T-helper 1 cell treated with Interleukin-12 subunit alpha and Interleukin-12 subunit beta and Interleukin-4 antibody, amounts not matched to agents 30 μg/mL and 1 μg/mL, for 36 hours (primary cell): ENCODE results near the gene SLC17A9.
"Not testable (repeated sequence)": the region's sequence is repeated elsewhere in the genome, so short reads cannot be mapped to it uniquely, and the experiment has no call there.

ENCODE experiments used
- H3K27ac Mint-ChIP-seq: one replicate; pipeline ENCODE4 v1.8.0; 2021; ENCODE audit warnings: mild to moderate bottlenecking, mixed read lengths
- H3K27me3 Mint-ChIP-seq: one replicate; pipeline ENCODE4 v1.8.0; 2021; ENCODE audit warnings: low read depth, mixed read lengths
- H3K36me3 Mint-ChIP-seq: one replicate; pipeline ENCODE4 v1.8.0; 2021; ENCODE audit warnings: low read depth, mixed read lengths
- H3K4me1 Mint-ChIP-seq: one replicate; pipeline ENCODE4 v1.8.0; 2021; ENCODE audit warnings: low read depth, mixed read lengths
- H3K4me3 Mint-ChIP-seq: one replicate; pipeline ENCODE4 v1.8.0; 2021; ENCODE audit warnings: mild to moderate bottlenecking, moderate library complexity, mixed read lengths
- H3K9me3 Mint-ChIP-seq: one replicate; pipeline ENCODE4 v1.8.0; 2021; ENCODE audit warnings: mixed read lengths

Gene SLC17A9

DNA sequence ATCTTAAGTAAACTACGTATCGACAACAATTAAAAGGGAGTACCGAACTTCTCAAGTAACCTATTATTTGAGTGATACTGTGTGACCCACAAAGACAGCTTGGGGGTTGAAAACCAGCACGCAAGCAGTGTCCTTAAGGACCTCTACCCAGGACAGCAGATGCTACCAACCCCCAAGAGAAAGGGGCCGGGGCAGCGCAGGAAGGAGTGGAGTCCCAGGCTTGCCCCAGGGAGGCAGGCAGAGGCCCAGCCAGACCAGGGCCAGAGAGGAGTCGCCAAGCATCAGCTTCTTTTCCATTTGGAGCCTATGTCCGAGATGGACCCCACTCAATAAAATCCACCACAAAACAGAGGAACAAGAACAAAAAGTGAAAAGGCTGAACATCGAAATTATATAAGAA lies 38.1 kb upstream of the SLC17A9 start:
- Mint-ChIP-seq H3K9me3 (no peaks in the 10 kb centered on the region), H3K4me1 (peaks cover 41% of the 10 kb centered on the region), H3K4me3 (no peak overlapping the region), H3K36me3 (peaks cover 27% of the 10 kb centered on the region), H3K27ac (no peak overlapping the region), H3K27me3 (no peaks in the 10 kb centered on the region)

DNA sequence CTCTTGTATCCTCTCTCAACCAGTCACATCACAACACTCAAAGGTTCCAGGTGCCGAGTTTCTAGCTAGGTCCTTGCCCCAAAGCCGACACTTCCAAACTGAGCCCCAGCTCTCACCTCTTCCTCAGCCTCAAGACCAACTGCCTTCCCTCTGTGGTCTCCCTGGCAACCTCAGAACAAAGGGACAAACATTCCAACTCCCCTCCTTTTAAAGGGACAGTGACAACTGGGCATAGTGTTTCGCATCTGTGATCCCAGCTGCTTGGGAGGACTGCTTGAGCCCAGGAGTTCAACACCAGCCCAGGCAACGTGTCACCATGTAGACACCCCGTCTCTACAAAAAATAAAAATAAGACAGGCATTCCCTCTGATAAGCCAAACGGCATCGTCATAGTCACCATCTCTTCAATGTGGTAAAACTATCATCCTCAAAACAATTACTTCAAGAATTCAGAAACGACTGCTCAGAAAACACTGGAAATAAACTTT lies 37.5 kb upstream of the SLC17A9 start:
- H3K4me1 Mint-ChIP-seq, result peaks cover 44% of the 10 kb centered on the region
- H3K36me3 Mint-ChIP-seq, result peaks cover 23% of the 10 kb centered on the region

DNA sequence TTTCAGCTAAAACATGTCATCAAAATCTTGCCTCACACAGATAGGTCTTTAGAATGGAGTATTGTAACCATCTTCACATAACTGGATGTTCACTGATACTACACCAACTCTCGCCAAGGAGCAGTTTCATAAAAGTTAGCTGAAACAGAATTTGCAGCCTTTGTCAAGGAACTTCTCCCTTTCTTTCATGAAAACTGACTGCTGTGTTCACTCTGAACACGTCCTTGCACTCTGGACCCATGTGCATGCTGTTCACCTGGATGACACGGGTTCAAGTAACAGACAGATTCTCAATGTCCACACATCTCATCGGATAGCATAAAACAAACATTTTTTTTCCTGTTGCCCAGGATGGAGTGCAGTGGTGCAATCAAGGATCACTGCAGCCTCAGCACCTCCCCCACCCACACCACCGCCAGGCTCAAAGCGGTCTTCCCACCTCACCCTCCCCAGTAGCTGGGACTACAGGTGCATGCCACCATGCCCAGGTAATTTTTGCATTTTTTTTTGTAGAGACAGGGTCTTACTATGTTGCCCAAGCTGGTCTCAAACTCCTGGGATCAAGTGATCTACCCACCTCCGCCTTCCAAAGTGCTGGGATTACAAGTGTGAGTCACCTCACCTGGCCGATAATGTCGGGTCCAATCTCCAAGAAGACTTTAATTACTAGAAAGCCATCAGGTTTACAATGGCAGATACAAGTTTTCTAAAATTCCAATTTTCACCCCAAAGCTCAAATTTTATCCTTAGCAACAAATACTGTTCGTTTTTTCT lies 35.6 kb upstream of the SLC17A9 start:
- Mint-ChIP-seq H3K27me3 (no peaks in the 10 kb centered on the region), H3K27ac (peak overlapping the region; percentile 49), H3K4me1 (peaks cover 52% of the 10 kb centered on the region), H3K4me3 (no peak overlapping the region), H3K9me3 (no peaks in the 10 kb centered on the region), H3K36me3 (peaks cover 15% of the 10 kb centered on the region)

More for the DNA sequence above, 37.5 kb upstream of the SLC17A9 start:
- Mint-ChIP-seq H3K4me3 (no peak overlapping the region), H3K27ac (peak overlapping the region; percentile 7), H3K9me3 (no peaks in the 10 kb centered on the region), H3K27me3 (no peaks in the 10 kb centered on the region)

DNA sequence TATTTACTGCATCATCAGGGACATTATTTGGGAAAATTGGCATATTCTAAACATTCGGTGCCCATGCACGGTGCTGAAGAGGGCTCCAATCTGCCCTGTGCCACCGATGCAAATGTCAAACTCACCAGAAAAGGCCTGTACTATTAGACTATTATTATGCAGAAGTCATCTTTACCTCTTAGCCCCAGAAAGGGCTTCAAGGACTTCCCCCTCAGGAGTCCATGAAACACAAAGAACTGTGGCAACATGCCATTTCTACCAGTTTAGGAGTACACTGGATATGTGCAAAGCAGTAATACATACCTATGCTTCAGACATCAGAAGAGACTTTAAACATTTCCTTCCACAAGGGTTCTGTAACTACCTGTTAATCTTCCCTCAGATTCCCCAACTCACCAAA lies 34.8 kb upstream of the SLC17A9 start:
- no peaks in the 10 kb centered on the region for H3K9me3 Mint-ChIP-seq
- peaks cover 59% of the 10 kb centered on the region for H3K4me1 Mint-ChIP-seq
- H3K27ac Mint-ChIP-seq, result peak overlapping the region; percentile 83
- H3K4me3 Mint-ChIP-seq, result peak overlapping the region; percentile 75
- H3K36me3 Mint-ChIP-seq, result peaks cover 15% of the 10 kb centered on the region
- no peaks in the 10 kb centered on the region for H3K27me3 Mint-ChIP-seq

DNA sequence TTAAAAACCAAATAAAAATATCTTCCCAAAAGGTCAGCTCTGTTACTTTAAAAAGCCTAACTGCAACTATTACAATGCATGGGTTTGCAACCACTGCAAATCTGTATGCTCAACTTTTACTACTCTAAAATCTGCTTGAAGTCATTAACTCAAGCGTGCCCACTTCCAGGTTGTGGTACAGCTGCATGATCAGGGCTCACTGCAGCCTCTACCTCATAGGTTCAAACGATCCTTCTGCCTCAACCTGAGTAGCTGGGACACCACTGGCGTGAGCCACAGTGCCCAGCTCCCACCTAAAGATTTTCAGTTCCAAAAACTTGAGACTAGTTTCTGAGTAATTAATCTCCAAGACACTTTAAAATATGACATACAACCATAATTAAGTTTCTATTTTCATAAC lies 34.4 kb upstream of the SLC17A9 start:
- Mint-ChIP-seq H3K27me3 (no peaks in the 10 kb centered on the region), H3K9me3 (no peaks in the 10 kb centered on the region), H3K4me1 (peaks cover 60% of the 10 kb centered on the region), H3K4me3 (peak overlapping the region; percentile 75), H3K27ac (peak overlapping the region; percentile 83), H3K36me3 (peaks cover 13% of the 10 kb centered on the region)

DNA sequence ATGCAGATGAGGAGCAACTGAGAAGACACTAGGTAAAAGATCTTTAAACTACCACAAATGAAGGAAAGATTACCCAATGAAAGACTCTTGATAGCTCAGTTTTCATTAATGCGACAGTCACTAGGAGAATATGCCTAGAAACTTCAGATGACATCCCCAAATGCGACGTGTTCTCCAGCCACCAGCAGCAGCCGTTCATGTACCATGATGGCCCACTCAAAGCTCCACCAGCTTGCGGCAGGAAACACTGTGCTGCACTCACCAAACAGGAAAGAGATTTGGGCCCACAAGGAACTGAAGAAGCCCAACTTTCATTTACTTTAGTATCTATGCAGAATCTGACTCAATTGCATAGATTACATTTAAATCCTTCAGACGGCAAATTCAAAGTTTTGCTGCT lies 33.7 kb upstream of the SLC17A9 start:
- Mint-ChIP-seq H3K27me3 (no peaks in the 10 kb centered on the region), H3K4me1 (peaks cover 61% of the 10 kb centered on the region), H3K27ac (peak overlapping the region; percentile 83), H3K36me3 (peaks cover 11% of the 10 kb centered on the region), H3K4me3 (peak overlapping the region; percentile 75), H3K9me3 (no peaks in the 10 kb centered on the region)

DNA sequence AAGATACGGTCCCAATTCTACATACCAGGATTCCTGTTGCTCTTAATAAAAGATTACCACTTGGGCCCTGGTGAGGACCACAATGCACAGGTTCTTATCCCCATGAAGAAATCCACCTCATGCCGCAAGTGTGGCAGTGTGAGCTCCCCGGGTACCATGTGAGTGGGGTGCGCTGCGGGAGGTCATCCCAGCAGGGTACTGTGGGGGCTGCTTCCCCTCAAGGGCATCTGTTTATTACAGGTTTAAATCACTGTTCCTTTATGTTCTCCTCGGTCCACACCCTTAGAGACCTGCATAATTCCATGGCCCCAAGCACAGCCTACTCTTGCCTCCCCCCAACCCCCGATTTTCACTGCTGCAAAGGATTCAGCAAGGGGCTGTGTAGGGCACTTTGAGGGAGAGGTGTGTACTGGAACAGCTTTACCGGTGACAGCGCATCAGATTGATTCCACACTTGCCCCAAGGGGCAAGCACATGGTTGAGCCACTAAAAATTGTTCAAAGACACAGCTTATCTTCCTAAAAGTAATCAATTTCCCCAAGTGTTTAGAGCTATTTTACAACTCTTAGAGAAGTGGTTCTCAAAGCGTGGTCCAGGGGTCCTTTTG lies 32.4 kb upstream of the SLC17A9 start:
- H3K27me3 Mint-ChIP-seq, result no peaks in the 10 kb centered on the region
- peak overlapping the region; percentile 25 for H3K4me3 Mint-ChIP-seq
- peaks cover 69% of the 10 kb centered on the region for H3K4me1 Mint-ChIP-seq
- peak overlapping the region; percentile 83 for H3K27ac Mint-ChIP-seq
- peaks cover 8% of the 10 kb centered on the region for H3K36me3 Mint-ChIP-seq
- H3K9me3 Mint-ChIP-seq, result no peaks in the 10 kb centered on the region

DNA sequence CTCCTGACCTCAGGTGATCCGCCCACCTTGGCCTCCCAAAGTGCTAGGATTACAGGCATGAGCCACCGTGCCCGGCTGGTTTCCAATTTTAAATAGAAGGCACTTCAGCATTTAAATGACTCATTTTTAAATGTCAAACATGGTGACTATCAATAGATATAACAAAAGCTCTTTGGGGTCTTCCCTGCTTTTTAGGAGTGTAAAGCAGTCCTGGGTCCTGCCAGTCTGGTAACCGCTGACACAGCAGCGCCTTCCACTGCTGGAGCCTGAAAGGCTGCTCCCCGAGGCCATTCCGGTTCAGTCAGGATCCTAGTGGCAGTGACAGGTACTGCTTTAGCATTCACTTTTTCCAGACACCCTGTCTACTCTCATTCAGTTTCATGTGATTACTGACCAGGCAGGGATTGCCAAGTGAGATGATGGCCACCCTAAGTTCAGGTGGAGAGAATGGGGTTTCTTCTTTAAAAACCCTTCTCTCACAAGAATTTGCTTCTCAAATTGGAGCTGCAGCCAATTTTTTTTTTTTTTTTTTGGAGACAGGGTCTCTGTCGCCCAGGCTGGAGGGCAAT lies 31.3 kb upstream of the SLC17A9 start:
- H3K4me3 Mint-ChIP-seq, result peak overlapping the region; percentile 59
- peaks cover 8% of the 10 kb centered on the region for H3K36me3 Mint-ChIP-seq

DNA sequence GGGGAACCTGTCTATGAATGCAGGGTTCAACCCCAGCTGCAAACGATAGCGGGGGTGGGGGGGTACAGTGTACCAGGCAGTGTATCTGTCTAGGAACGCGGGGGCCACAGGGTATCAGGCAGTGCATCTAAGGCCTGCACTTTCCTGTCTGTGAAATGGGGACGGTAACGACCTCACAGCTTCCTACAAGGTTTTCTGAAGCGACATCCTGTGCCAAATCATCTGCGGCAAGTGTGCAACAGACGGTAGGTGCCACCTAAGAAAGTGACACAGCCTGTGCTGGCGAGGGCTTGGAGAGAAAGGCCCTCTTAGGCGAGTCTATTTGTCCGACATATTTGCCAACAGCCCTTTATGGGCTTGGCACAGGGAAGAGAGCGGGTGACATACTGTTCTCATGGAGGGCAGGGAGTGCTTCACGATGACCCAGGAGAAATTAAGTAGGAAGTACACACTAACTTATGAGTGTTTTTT lies 30.0 kb upstream of the SLC17A9 start:
- H3K4me3 Mint-ChIP-seq, result peak overlapping the region; percentile 88
- peaks cover 64% of the 10 kb centered on the region for H3K4me1 Mint-ChIP-seq
- no peaks in the 10 kb centered on the region for H3K27me3 Mint-ChIP-seq
- H3K27ac Mint-ChIP-seq, result peak overlapping the region; percentile 95
- H3K36me3 Mint-ChIP-seq, result peaks cover 8% of the 10 kb centered on the region
- no peaks in the 10 kb centered on the region for H3K9me3 Mint-ChIP-seq

More for the DNA sequence above, 31.3 kb upstream of the SLC17A9 start:
- no peaks in the 10 kb centered on the region for H3K27me3 Mint-ChIP-seq
- peak overlapping the region; percentile 75 for H3K27ac Mint-ChIP-seq
- peaks cover 66% of the 10 kb centered on the region for H3K4me1 Mint-ChIP-seq
- H3K9me3 Mint-ChIP-seq, result no peaks in the 10 kb centered on the region

DNA sequence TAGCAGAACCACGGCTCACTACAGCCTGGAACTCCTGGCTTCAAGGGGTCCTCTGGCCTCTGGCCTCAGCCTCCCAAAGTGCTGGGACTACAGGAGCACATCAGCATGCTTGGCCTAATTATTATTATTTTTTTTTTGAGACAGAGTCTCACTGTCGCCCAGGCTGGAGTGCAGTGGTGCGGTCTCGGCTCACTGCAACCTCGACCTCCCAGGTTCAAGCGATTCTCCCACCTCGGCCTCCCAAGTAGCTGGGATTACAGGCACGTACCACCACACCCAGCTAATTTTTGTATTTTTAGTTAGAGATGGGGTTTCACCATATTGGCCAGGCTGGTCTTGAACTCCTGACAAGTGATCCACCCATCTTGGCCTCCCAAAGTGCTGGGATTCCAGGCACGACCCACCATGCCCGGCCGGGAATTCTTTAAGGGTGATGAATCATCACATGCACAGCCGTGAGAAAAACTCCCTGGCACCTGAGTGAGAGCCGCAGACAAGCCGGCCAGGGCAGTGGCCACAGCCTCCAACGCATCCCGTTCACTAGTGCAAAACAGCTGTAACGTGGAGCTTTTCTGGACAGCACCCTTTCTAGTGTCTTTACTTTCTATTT lies 29.3 kb upstream of the SLC17A9 start:
- H3K9me3 Mint-ChIP-seq, H3K27me3 Mint-ChIP-seq, H3K4me3 Mint-ChIP-seq, H3K36me3 Mint-ChIP-seq: not testable (repeated sequence)
- Mint-ChIP-seq H3K4me1 (peaks cover 63% of the 10 kb centered on the region), H3K27ac (peak overlapping the region; percentile 95)

DNA sequence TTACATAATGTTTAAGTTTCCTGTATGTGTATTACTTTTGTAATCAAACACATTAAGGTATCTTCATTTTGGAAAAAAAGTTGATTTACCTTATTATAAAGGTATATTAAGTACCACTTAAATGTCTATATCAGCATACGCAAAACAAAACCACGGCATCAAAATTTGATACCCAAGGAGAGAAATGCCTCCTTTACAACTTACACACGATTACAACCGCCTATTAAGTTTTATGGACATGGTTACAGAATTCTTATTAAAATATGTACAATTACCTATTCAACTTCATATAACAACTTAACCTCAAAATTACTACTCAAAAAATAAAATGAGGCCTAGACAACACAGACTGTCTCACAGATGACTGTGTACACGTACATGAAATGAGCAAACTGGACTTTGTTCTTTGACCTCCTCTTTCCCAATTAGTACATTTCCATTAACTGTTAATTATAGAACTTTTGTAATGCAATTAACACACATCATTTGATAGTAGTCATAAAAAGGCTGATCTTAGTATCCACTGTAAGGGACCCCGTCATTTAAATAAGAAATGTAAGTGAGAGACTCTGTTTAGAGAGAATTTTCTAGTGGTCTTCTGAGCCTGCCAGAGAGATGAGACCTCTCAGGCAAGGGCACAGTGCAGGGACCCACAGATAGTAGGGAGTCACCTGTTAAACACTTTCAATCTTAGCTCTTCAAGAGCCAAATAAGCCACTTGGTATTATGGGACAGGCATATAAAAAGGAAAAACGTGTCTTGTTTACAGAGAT lies 28.7 kb upstream of the SLC17A9 start:
- peak overlapping the region; percentile 93 for H3K4me3 Mint-ChIP-seq
- peaks cover 61% of the 10 kb centered on the region for H3K4me1 Mint-ChIP-seq
- H3K27me3 Mint-ChIP-seq, result no peaks in the 10 kb centered on the region
- H3K27ac Mint-ChIP-seq, result peak overlapping the region; percentile 92
- peaks cover 9% of the 10 kb centered on the region for H3K36me3 Mint-ChIP-seq
- H3K9me3 Mint-ChIP-seq, result no peaks in the 10 kb centered on the region

DNA sequence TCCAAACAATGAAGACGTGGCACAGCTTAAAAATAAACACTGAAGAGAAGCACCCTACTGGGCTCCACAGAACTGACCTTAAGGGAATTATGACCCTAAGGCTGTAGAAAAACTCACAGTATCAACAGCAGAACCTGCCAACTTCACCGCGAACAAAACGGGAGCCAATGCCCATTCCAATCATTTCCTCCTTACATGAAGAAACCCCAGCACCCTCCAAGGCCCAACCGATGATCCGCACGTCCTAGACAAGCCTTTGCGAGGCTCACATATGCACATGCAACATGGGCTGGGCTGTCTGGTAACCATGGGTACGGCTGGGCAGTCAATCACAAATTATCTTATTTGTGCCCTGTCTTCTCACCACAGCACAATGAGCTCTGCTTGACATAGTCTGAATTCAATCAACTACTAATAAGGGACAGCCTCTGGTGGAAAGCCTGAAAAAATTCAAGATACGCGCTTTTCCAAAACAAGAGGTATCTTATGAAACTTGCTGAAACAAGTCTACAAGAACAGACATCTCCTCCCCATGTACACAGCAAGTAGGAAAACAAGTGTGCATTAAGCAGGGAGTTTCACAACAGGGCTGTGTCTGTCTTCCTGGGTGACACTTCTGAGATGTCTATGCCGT lies 27.9 kb upstream of the SLC17A9 start:
- Mint-ChIP-seq H3K9me3 (no peaks in the 10 kb centered on the region), H3K36me3 (peaks cover 9% of the 10 kb centered on the region), H3K27me3 (no peaks in the 10 kb centered on the region), H3K4me3 (peak overlapping the region; percentile 93), H3K4me1 (peaks cover 56% of the 10 kb centered on the region), H3K27ac (peak overlapping the region; percentile 92)

DNA sequence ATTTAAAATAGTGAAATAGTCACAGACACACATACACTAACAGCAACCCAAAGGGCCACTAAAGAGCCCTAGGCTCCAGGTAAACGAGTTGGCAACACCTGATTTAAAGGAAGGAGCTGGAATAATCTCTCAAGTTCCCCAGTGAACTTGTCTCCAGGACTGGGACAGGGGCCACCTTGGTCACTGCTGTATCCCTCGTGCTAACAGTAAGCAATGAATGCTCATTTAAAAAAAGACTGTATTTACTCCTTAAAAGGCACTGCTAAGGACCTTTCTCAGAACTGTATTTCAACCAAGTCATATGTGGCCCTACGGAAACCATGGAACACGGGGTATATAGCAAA lies 27.5 kb upstream of the SLC17A9 start:
- no peaks in the 10 kb centered on the region for H3K27me3 Mint-ChIP-seq
- peak overlapping the region; percentile 92 for H3K27ac Mint-ChIP-seq

More for the DNA sequence above, 27.5 kb upstream of the SLC17A9 start:
- H3K36me3 Mint-ChIP-seq, result peaks cover 9% of the 10 kb centered on the region
- H3K4me3 Mint-ChIP-seq, result peak overlapping the region; percentile 93
- no peaks in the 10 kb centered on the region for H3K9me3 Mint-ChIP-seq
- peaks cover 55% of the 10 kb centered on the region for H3K4me1 Mint-ChIP-seq
